Loucy (cell line): Measurements from ENCODE around the gene IFT88.

Source experiments
- H2AFZ ChIP-seq: fragments of 200-600 bp; sonication (generic); 2 replicates; pipeline ENCODE4 v1.6.0; 2016; ENCODE audit warnings: antibody characterized with exemption, mild to moderate bottlenecking, low read length, moderate library complexity
- H3F3A ChIP-seq: fragments of 200-600 bp; 2 replicates; pipeline ENCODE4 v1.6.0; 2016; ENCODE audit warnings: antibody characterized with exemption, low read depth, mild to moderate bottlenecking
- H3K27me3 ChIP-seq: fragments of 200-600 bp; sonication (generic); 2 replicates; pipeline ENCODE4 v1.6.1; 2014; ENCODE audit warnings: low read length, mild to moderate bottlenecking; ENCODE audit not compliant: insufficient read depth, poor library complexity, severe bottlenecking
- H3K36me3 ChIP-seq: fragments of 200-600 bp; sonication (generic); 2 replicates; pipeline ENCODE4 v1.6.1; 2016; ENCODE audit warnings: low read length; ENCODE audit not compliant: insufficient read depth
- H3K4me1 ChIP-seq: fragments of 200-600 bp; sonication (generic); 2 replicates; pipeline ENCODE4 v1.5.1; 2014; ENCODE audit warnings: low read length, mild to moderate bottlenecking; ENCODE audit not compliant: insufficient read depth, poor library complexity, severe bottlenecking
- H3K4me2 ChIP-seq: fragments of 200-600 bp; sonication (generic); 2 replicates; pipeline ENCODE4 v1.6.0; 2014; ENCODE audit warnings: antibody characterized with exemption, low read length, low read depth, mild to moderate bottlenecking; ENCODE audit not compliant: poor library complexity, severe bottlenecking
- H3K4me3 ChIP-seq: fragments of 200-600 bp; sonication (generic); 2 replicates; pipeline ENCODE4 v1.5.1; 2014; ENCODE audit warnings: low read length, mild to moderate bottlenecking, mixed read lengths; ENCODE audit not compliant: poor library complexity, severe bottlenecking
- H3K79me2 ChIP-seq: fragments of 200-600 bp; sonication (generic); 2 replicates; pipeline ENCODE4 v1.6.1; 2014; ENCODE audit warnings: low read length; ENCODE audit not compliant: insufficient read depth
- H3K9ac ChIP-seq: fragments of 200-600 bp; sonication (generic); 2 replicates; pipeline ENCODE4 v1.6.0; 2014; ENCODE audit warnings: mild to moderate bottlenecking, low read depth, low read length, moderate library complexity; ENCODE audit not compliant: poor library complexity, severe bottlenecking
- H3K9me2 ChIP-seq: fragments of 200-600 bp; sonication (generic); replicated peaks from 2 replicates; pipeline ENCODE4 v1.6.1; 2016; ENCODE audit warnings: low read depth, low read length, mixed read lengths
- H3K9me3 ChIP-seq: fragments of 200-600 bp; sonication (generic); 2 replicates; pipeline ENCODE4 v1.6.1; 2014; ENCODE audit warnings: mild to moderate bottlenecking, antibody characterized with exemption, low read length, low read depth; ENCODE audit not compliant: insufficient read depth
- H4K20me1 ChIP-seq: fragments of 200-600 bp; sonication (generic); 2 replicates; pipeline ENCODE4 v1.6.0; 2014; ENCODE audit warnings: antibody characterized with exemption, low read length, mild to moderate bottlenecking; ENCODE audit not compliant: insufficient read depth, poor library complexity, severe bottlenecking
- CTCF ChIP-seq: fragments of 200-600 bp; sonication (generic); conservative IDR thresholded peaks from 2 replicates; pipeline ENCODE4 v1.5.1; 2014; ENCODE audit warnings: mild to moderate bottlenecking, antibody characterized with exemption, low read length
- EZH2phosphoT487 ChIP-seq: fragments of 200-600 bp; IDR thresholded peaks from 2 replicates; pipeline ENCODE4 v1.6.1; 2018; ENCODE audit warnings: antibody characterized with exemption, mild to moderate bottlenecking, moderate library complexity, borderline replicate concordance

IFT88 gene

GRCh38 chr13:20616059-20616797, 49.3 kb downstream of the IFT88 start:
- Histone ChIP-seq H4K20me1 (no peaks in the 10 kb centered on the region), H3K4me1 (no peaks in the 10 kb centered on the region), H3K9me3 (no peaks in the 10 kb centered on the region), H3K9ac (no peak overlapping the region), H3K36me3 (no peaks in the 10 kb centered on the region), H3K9me2 (no peaks in the 10 kb centered on the region), H3K79me2 (no peaks in the 10 kb centered on the region), H3K4me2 (no peak overlapping the region), H2AFZ (no peak overlapping the region), H3K27me3 (no peaks in the 10 kb centered on the region), H3K4me3 (no peak overlapping the region), H3F3A (no peaks in the 10 kb centered on the region)
- TF ChIP-seq CTCF, result no peak

- no peaks in the 10 kb centered on the region for H3K36me3 ChIP-seq
- H3K79me2 ChIP-seq, result no peaks in the 10 kb centered on the region
- H3K4me1 ChIP-seq, result no peaks in the 10 kb centered on the region
- H4K20me1 ChIP-seq, result no peaks in the 10 kb centered on the region
- H3K9ac ChIP-seq, result no peak overlapping the region
- no peaks in the 10 kb centered on the region for H3F3A ChIP-seq
- no peaks in the 10 kb centered on the region for H3K27me3 ChIP-seq
- H3K4me3 ChIP-seq, result no peak overlapping the region
- H3K9me3 ChIP-seq, result peaks cover 3% of the 10 kb centered on the region; the same call in 1 of the 2 replicates
- TF ChIP-seq EZH2phosphoT487 (no peak), CTCF (no peak)
- no peak overlapping the region for H2AFZ ChIP-seq
- H3K4me2 ChIP-seq, result no peak overlapping the region
- no peaks in the 10 kb centered on the region for H3K9me2 ChIP-seq
These were observed 56.0 kb downstream of the IFT88 start for GRCh38 chr13:20623000-20623399.

- TF ChIP-seq EZH2phosphoT487 (no peak), CTCF (no peak)
- Histone ChIP-seq H3K4me3 (no peak overlapping the region), H3K9me3 (peaks cover 3% of the 10 kb centered on the region; the same call in 1 of the 2 replicates), H4K20me1 (no peaks in the 10 kb centered on the region), H3K79me2 (no peaks in the 10 kb centered on the region), H3K36me3 (no peaks in the 10 kb centered on the region), H2AFZ (no peak overlapping the region), H3F3A (no peaks in the 10 kb centered on the region), H3K27me3 (no peaks in the 10 kb centered on the region), H3K4me1 (no peaks in the 10 kb centered on the region), H3K9ac (no peak overlapping the region), H3K9me2 (no peaks in the 10 kb centered on the region), H3K4me2 (no peak overlapping the region)
These were observed 57.3 kb downstream of the IFT88 start for GRCh38 chr13:20624213-20624612.
